A549 treated with AZD2906 at 1 μM for 4 hours (cell line): Measurements from ENCODE around the gene CRELD1. TPM values are rescaled to one million over a fixed set of nuclear protein-coding genes. Genes with fewer than 3 reads are reported as not detected.

Source experiments
- total RNA-seq: library from RNA; stranded (reverse); fragments of 200-300 nt; extraction: Qiagen RNA extraction; gene quantifications from 5 replicates; pipeline ENCODE4 v1.2.3, GENCODE V29; 2022

The CRELD1 gene
- 11.5 to 14.5 TPM (median 12.9 TPM) in 5 replicates for total RNA-seq

GRCh38 chr3:9933561-9934234, at the start of gene CRELD1:
TSS of gene CRELD1 (plus strand) at chr3:9933834. CDS start at chr3:9934439, 605 bp downstream.

GRCh38 chr3:9890249-9891071, 43.2 kb upstream of the CRELD1 start, which contains the start of gene JAGN1:
TSS of gene JAGN1 (plus strand) at chr3:9890610. CDS start at chr3:9890723, 113 bp downstream.

GRCh38 chr3:9902372-9903237, 31.0 kb upstream of the CRELD1 start, which contains the start of gene IL17RE:
TSS of gene IL17RE (plus strand) at chr3:9902848. CDS start at chr3:9902933, 85 bp downstream.

GRCh38 chr3:9916734-9917680, 16.6 kb upstream of the CRELD1 start, which contains the start of gene IL17RC:
TSS of gene IL17RC (plus strand) at chr3:9917098. CDS start at chr3:9917316, 218 bp downstream.

GRCh38 chr3:9951962-9952805, 18.6 kb downstream of the CRELD1 start, which contains the start of gene PRRT3:
TSS of gene PRRT3 (minus strand) at chr3:9952408. CDS start at chr3:9950115, 2,293 bp downstream.

Other genes starting within 250 kb of the CRELD1 start
- gene CPNE9, start 230.0 kb upstream of the CRELD1 start, total RNA-seq: 0.08 to 0.29 TPM (median 0.15 TPM) in 5 replicates
- 16.6 to 19.2 TPM (median 18.1 TPM) in 5 replicates for gene BRPF1, start 202.1 kb upstream of the CRELD1 start, total RNA-seq
- gene OGG1, start 183.9 kb upstream of the CRELD1 start, total RNA-seq: 14.0 to 19.3 TPM (median 17.1 TPM) in 5 replicates
- 15.0 to 17.7 TPM (median 16.1 TPM) in 5 replicates for gene CAMK1, start 163.9 kb upstream of the CRELD1 start, total RNA-seq
- 56.4 to 63.0 TPM (median 61.5 TPM) in 5 replicates for gene TADA3, start 141.4 kb upstream of the CRELD1 start, total RNA-seq
- gene ARPC4, start 140.8 kb upstream of the CRELD1 start, total RNA-seq: 149 to 257 TPM (median 152 TPM) in 5 replicates
- 5.5 to 8.2 TPM (median 7.4 TPM) in 5 replicates for gene TTLL3, start 123.6 kb upstream of the CRELD1 start, total RNA-seq
- gene RPUSD3, start 89.8 kb upstream of the CRELD1 start, total RNA-seq: 50.0 to 66.3 TPM (median 61.9 TPM) in 5 replicates
- 75.0 to 98.5 TPM (median 81.8 TPM) in 5 replicates for gene CIDEC, start 53.6 kb upstream of the CRELD1 start, total RNA-seq
- 80.1 to 101 TPM (median 92.7 TPM) in 5 replicates for gene JAGN1, start 43.2 kb upstream of the CRELD1 start, total RNA-seq
- gene IL17RE, start 31.0 kb upstream of the CRELD1 start, total RNA-seq: 1.7 to 1.9 TPM (median 1.8 TPM) in 5 replicates
- 28.0 to 34.0 TPM (median 32.0 TPM) in 5 replicates for gene IL17RC, start 16.7 kb upstream of the CRELD1 start, total RNA-seq
- gene PRRT3, start 18.6 kb downstream of the CRELD1 start, total RNA-seq: 1.2 to 1.9 TPM (median 1.8 TPM) in 5 replicates
- 108 to 142 TPM (median 112 TPM) in 5 replicates for gene EMC3, start 53.0 kb downstream of the CRELD1 start, total RNA-seq
- 16.8 to 19.2 TPM (median 17.6 TPM) in 5 replicates for gene FANCD2, start 92.6 kb downstream of the CRELD1 start, total RNA-seq
- not detected in 5 replicates for gene FANCD2OS, start 174.4 kb downstream of the CRELD1 start, total RNA-seq
- 158 to 174 TPM (median 167 TPM) in 5 replicates for gene BRK1, start 181.8 kb downstream of the CRELD1 start, total RNA-seq
- 27.2 to 30.2 TPM (median 29.0 TPM) in 5 replicates for gene VHL, start 207.9 kb downstream of the CRELD1 start, total RNA-seq
- gene IRAK2, start 231.1 kb downstream of the CRELD1 start, total RNA-seq: 10.5 to 14.4 TPM (median 12.8 TPM) in 5 replicates